SU-DHL-6 (cell line): Measurements from ENCODE around the gene CADM2.

Source experiments
- H2AFZ ChIP-seq: fragments of 200-600 bp; sonication (generic); 2 replicates; pipeline ENCODE4 v1.6.1; 2014; ENCODE audit warnings: low read depth, mild to moderate bottlenecking, moderate library complexity, mixed read lengths, antibody characterized with exemption, low read length; ENCODE audit not compliant: severe bottlenecking
- H3F3A ChIP-seq: fragments of 200-600 bp; shearing (Covaris generic); 2 replicates; pipeline ENCODE4 v1.6.0; 2016; ENCODE audit warnings: antibody characterized with exemption, mild to moderate bottlenecking; ENCODE audit not compliant: insufficient read depth
- H3K27ac ChIP-seq: fragments of 200-600 bp; sonication (generic); 2 replicates; pipeline ENCODE4 v1.5.1; 2016; ENCODE audit warnings: low read depth, mild to moderate bottlenecking, low read length, moderate library complexity, mixed read lengths
- H3K27me3 ChIP-seq: fragments of 200-600 bp; sonication (generic), shearing (Covaris generic); 2 replicates; pipeline ENCODE4 v1.6.0; 2014; ENCODE audit warnings: mild to moderate bottlenecking, low read length
- H3K36me3 ChIP-seq: fragments of 200-600 bp; sonication (generic); 2 replicates; pipeline ENCODE4 v1.6.1; 2014; ENCODE audit warnings: mild to moderate bottlenecking, low read length, mixed read lengths
- H3K4me2 ChIP-seq: fragments of 300-600, 200-600 bp; shearing (Covaris generic), sonication (generic); 2 replicates; pipeline ENCODE4 v1.6.0; 2014; ENCODE audit warnings: low read length, low read depth, mild to moderate bottlenecking; ENCODE audit not compliant: poor library complexity, severe bottlenecking
- H3K4me3 ChIP-seq: fragments of 200-600 bp; sonication (generic); 2 replicates; pipeline ENCODE4 v1.5.1; 2014; ENCODE audit warnings: antibody characterized with exemption, low read length, mild to moderate bottlenecking, mixed read lengths; ENCODE audit not compliant: insufficient read depth, poor library complexity, severe bottlenecking
- H3K79me2 ChIP-seq: fragments of 200-600 bp; sonication (generic); 2 replicates; pipeline ENCODE4 v1.6.1; 2014; ENCODE audit warnings: mild to moderate bottlenecking, low read length, moderate library complexity; ENCODE audit not compliant: insufficient read depth
- H3K9ac ChIP-seq: fragments of 200-600 bp; sonication (generic); 2 replicates; pipeline ENCODE4 v1.7.0; 2014; ENCODE audit warnings: mild to moderate bottlenecking, low read length
- H3K9me2 ChIP-seq: fragments of 200-600 bp; sonication (generic); replicated peaks from 2 replicates; pipeline ENCODE4 v1.6.1; 2014; ENCODE audit warnings: low read length; ENCODE audit not compliant: insufficient read depth
- H3K9me3 ChIP-seq: fragments of 200-600 bp; sonication (generic); 2 replicates; pipeline ENCODE4 v1.6.1; 2014; ENCODE audit warnings: low read length, mixed read lengths; ENCODE audit not compliant: insufficient read depth
- H4K20me1 ChIP-seq: fragments of 200-600 bp; sonication (generic); 2 replicates; pipeline ENCODE4 v1.6.1; 2014; ENCODE audit warnings: low read depth, mild to moderate bottlenecking, antibody characterized with exemption, low read length, moderate library complexity, mixed read lengths
- CTCF ChIP-seq: fragments of 200-600 bp; sonication (generic); IDR thresholded peaks from one replicate; pipeline ENCODE4 v1.5.1; 2017; ENCODE audit warnings: antibody characterized with exemption, mild to moderate bottlenecking, low read length, moderate library complexity; ENCODE audit not compliant: insufficient read depth, poor library complexity, severe bottlenecking
- EZH2phosphoT487 ChIP-seq: fragments of 200-600 bp; sonication (generic), shearing (Covaris generic); conservative IDR thresholded peaks from 2 replicates; pipeline ENCODE4 v1.6.1; 2018; ENCODE audit warnings: mild to moderate bottlenecking, antibody characterized with exemption, low read length, moderate library complexity, mixed read lengths

Gene CADM2

GRCh38 chr3:85377115-85377514, 418.3 kb downstream of the CADM2 start:
- Histone ChIP-seq H3K27me3 (no peaks in the 10 kb centered on the region), H3F3A (no peaks in the 10 kb centered on the region), H4K20me1 (no peaks in the 10 kb centered on the region), H3K79me2 (no peaks in the 10 kb centered on the region), H3K9ac (no peak overlapping the region), H3K4me2 (no peak overlapping the region), H2AFZ (no peak overlapping the region), H3K9me2 (no peaks in the 10 kb centered on the region), H3K27ac (no peak overlapping the region), H3K9me3 (no peaks in the 10 kb centered on the region), H3K36me3 (no peaks in the 10 kb centered on the region), H3K4me3 (no peak overlapping the region)
- TF ChIP-seq CTCF, result no peak
- no peak for TF ChIP-seq EZH2phosphoT487

- Histone ChIP-seq H3K27me3 (no peaks in the 10 kb centered on the region), H3K36me3 (no peaks in the 10 kb centered on the region), H3K4me3 (no peak overlapping the region), H3K27ac (no peak overlapping the region), H3K79me2 (no peaks in the 10 kb centered on the region), H3K9me3 (no peaks in the 10 kb centered on the region), H3F3A (no peaks in the 10 kb centered on the region), H3K9me2 (no peaks in the 10 kb centered on the region), H3K9ac (no peak overlapping the region), H2AFZ (no peak overlapping the region), H4K20me1 (no peaks in the 10 kb centered on the region), H3K4me2 (no peak overlapping the region)
- no peak for TF ChIP-seq EZH2phosphoT487
- no peak for TF ChIP-seq CTCF
Observed at GRCh38 chr3:85384372-85384771, 425.6 kb downstream of the CADM2 start.

GRCh38 chr3:85387913-85388505, 429.2 kb downstream of the CADM2 start:
- no peak overlapping the region for H2AFZ ChIP-seq
- H3K9me3 ChIP-seq, result no peaks in the 10 kb centered on the region
- no peaks in the 10 kb centered on the region for H3F3A ChIP-seq
- no peak for TF ChIP-seq CTCF
- H3K27me3 ChIP-seq, result no peaks in the 10 kb centered on the region
- H3K27ac ChIP-seq, result no peak overlapping the region
- H3K9ac ChIP-seq, result no peak overlapping the region
- H3K79me2 ChIP-seq, result no peaks in the 10 kb centered on the region
- H3K4me2 ChIP-seq, result no peak overlapping the region
- H3K9me2 ChIP-seq, result no peaks in the 10 kb centered on the region
- no peaks in the 10 kb centered on the region for H3K36me3 ChIP-seq
- no peak overlapping the region for H3K4me3 ChIP-seq
- no peaks in the 10 kb centered on the region for H4K20me1 ChIP-seq

DNA sequence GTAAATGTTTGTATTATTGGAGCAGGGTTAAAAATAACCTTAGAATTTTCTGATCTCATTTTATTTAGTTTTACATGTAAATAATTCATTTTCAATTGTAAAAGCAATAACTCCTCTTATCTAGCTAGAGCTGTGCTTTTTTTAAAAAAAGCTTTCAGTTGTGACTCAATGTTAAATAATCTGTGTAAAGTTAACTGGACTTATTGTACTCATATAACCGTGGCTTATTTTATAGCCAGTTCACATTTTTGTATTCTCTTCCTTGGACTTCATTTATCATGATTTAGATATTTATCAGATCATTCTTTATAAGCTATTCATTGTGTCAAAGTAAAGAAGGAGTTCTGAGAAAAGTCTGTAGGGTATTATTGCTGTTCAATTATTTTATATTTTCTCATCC, 435.6 kb downstream of the CADM2 start:
- H3K36me3 ChIP-seq, result no peaks in the 10 kb centered on the region
- no peak overlapping the region for H3K4me2 ChIP-seq
- no peaks in the 10 kb centered on the region for H3K27me3 ChIP-seq
- H3K9me2 ChIP-seq, result no peaks in the 10 kb centered on the region
- no peak overlapping the region for H3K4me3 ChIP-seq
- no peak for TF ChIP-seq CTCF
- no peak for TF ChIP-seq EZH2phosphoT487
- no peaks in the 10 kb centered on the region for H3F3A ChIP-seq
- H2AFZ ChIP-seq, result no peak overlapping the region
- no peaks in the 10 kb centered on the region for H3K79me2 ChIP-seq
- no peak overlapping the region for H3K27ac ChIP-seq
- no peak overlapping the region for H3K9ac ChIP-seq
- H4K20me1 ChIP-seq, result no peaks in the 10 kb centered on the region
- no peaks in the 10 kb centered on the region for H3K9me3 ChIP-seq
